Amniotic stem cell (primary cell): ENCODE results near the gene URM1.
A peak's percentile ranks its signal among the peaks of the same experiment; 100 is the strongest.

Experiments used
- DNase-seq: peaks from one replicate; lab custom pipeline; 2025; lab: John Stamatoyannopoulos, UW

URM1 gene

GRCh38 chr9:128429513-128430086 is 58.4 kb downstream of the URM1 start:
- no peak for DNase-seq

DNA sequence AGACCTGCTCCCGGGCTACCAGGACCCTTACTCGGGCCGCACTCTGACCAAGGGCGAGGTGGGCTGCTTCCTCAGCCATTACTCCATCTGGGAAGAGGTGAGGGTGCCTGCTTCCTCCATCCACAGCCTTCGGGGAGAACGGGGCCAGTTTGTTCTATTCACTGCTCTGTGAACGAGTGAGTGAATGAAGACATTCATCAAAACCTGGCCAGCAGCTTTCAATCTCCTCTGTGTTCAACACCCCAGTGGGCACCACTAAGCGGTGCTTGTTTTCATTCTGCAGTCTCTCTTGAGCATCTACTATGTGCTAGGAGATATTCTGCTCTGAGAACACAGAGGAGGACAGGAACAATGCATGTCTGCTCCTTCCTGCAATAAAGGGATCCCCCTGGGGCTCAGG is 60.0 kb downstream of the URM1 start:
- DNase-seq = no peak

DNA sequence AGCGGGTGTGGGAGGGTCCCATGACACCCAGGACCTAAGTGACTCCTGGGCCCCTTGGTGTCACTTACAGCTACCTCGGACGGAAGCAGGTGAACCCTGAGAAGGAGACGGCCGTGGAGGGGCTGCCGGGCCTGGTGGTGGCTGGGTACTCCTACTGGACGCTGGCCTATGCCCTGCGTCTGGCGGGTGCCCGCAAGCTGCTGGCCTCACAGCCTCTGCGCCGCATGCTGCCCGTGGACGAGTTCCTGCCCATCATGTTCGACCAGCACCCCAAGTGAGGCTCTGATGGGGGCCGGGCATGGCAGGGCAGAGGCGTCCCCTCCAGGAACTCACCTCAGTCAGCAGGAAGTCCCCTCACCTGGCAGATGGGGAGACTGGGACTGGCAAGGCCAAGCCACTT is 63.2 kb downstream of the URM1 start:
- DNase-seq = no peak

DNA sequence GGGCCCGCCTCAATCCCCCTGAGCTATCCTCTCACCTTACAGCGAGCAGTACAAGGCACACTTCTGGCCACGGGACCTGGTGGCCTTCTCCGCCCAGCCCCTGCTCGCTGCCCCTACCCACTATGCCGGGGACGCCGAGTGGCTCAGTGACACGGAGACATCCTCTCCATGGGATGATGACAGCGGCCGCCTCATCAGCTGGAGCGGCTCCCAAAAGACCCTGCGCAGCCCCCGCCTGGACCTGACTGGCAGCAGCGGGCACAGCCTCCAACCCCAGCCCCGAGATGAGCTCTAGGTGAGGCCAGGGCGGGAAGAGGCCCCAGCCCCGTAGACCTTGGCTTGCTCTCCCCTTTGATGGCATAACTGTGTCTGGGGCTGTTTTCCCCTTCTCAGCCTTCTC is 64.4 kb downstream of the URM1 start:
- DNase-seq = no peak

DNA sequence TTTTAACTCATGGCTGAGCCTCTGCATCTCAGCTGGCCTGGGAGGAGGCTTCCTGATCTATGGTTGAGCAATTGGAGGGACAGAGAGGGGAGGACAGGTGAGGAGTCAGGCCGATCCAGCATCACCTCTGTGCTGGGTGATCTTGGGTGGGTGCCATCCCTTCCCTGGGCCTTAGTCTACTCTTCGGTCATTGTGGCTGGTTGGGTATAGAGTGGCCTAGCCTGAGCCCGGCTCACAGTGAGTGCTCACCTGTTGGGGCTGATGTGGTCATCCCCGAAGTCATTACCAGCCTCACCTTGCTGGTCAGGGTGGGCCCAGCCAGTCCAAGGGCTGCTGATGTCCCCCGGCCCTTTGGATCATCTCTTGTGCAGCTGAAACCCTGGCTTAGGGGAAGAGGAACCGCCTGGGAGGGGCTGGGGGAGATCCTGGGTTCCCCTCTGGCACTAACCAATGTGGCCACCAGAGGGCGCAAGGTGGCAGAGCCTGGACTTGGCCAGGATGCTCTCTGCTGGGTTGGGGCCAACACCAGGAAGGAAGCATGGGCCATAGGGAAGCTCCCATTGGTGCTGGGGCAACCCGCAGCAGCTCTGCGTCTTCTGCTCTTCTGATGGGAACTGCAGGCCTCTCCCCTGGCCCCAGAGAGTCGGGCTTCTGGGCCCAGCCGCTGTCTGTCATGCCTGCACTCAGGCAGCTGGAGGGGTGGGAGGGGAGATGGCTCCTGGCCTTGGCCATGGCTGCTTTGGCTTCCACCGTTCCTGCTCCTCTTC is 67.4 kb downstream of the URM1 start:
- DNase-seq = peak; percentile 20

DNA sequence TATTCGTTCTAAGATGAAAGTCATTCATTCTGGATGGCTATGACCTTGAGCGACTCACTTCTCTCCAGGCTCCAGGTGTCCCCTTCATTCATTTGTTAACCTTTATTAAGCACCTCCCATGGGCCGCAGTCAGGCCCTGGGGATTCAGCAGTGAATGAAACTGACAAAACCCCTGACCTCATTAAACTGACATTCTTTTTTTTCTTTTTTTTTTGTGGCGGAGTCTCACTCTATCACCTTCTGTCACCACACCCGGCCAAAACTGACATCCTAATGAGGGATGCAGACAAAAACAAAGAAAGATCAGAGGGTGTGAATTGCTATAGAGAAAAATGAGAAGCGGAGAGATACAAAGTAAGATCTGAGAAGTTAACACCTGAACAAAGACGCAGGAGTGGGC is 68.1 kb downstream of the URM1 start:
- DNase-seq = no peak
